K562 (cell line): ENCODE measurements around the gene TYSND1. TPM values are rescaled to one million over a fixed set of nuclear protein-coding genes. Genes with fewer than 3 reads are reported as not detected.

ENCODE experiments used
- ATF7 ChIP-seq: fragments of 450-650 bp; IDR thresholded peaks from 2 replicates; pipeline ENCODE4 v1.7.1; 2014; ENCODE audit warnings: mild to moderate bottlenecking, moderate library complexity
- CBFA2T2 ChIP-seq: fragments of 450-650 bp; conservative IDR thresholded peaks from 2 replicates; pipeline ENCODE4 v1.6.1; 2017; ENCODE audit warnings: mild to moderate bottlenecking
- CBX2 ChIP-seq: fragments of 200-600 bp; sonication (generic); IDR thresholded peaks from one replicate; pipeline ENCODE4 v1.6.1; 2012; ENCODE audit warnings: mild to moderate bottlenecking, low read length, inconsistent platforms; ENCODE audit not compliant: insufficient read depth, poor library complexity, severe bottlenecking
- CBX5 ChIP-seq: IDR thresholded peaks from 2 replicates; pipeline ENCODE4 v1.6.1; 2014; ENCODE audit warnings: low read depth, borderline replicate concordance
- CREB1 ChIP-seq, 2 experiments: sonication (generic) in 1 of 2; formaldehyde crosslinking in 1 of 2; IDR thresholded peaks; 2 replicates each; pipeline versions ENCODE4 v1.6.1 to v1.8.0; 2012 to 2022; ENCODE audit warnings: inconsistent platforms in 1 of 2, mild to moderate bottlenecking in 1 of 2, missing genetic modification reagents in 1 of 2, moderate library complexity in 1 of 2
- DPF2 ChIP-seq: fragments of 450-650 bp; IDR thresholded peaks from 2 replicates; pipeline ENCODE4 v1.6.1; 2016
- EGR1 ChIP-seq: fragments of 450-650 bp; conservative IDR thresholded peaks from 2 replicates; pipeline ENCODE4 v1.6.1; 2017; ENCODE audit warnings: mild to moderate bottlenecking
- ERF ChIP-seq: fragments of 450-650 bp; formaldehyde crosslinking; IDR thresholded peaks from 2 replicates; pipeline ENCODE4 v1.4.0; 2020; ENCODE audit warnings: mild to moderate bottlenecking, mixed read lengths
- ESRRA ChIP-seq: fragments of 450-650 bp; IDR thresholded peaks from 2 replicates; pipeline ENCODE4 v1.6.1; 2014; ENCODE audit warnings: low read depth, mild to moderate bottlenecking, moderate library complexity, borderline replicate concordance
- FUS ChIP-seq: fragments of 200-400 bp; formaldehyde crosslinking; optimal IDR thresholded peaks from 2 replicates; pipeline ENCODE3; 2017; ENCODE audit warnings: low read depth, low read length
- LCOR ChIP-seq: sonication (generic); formaldehyde crosslinking; IDR thresholded peaks from 2 replicates; pipeline ENCODE4 v1.8.0; 2022; ENCODE audit warnings: mild to moderate bottlenecking, missing genetic modification reagents
- PTTG1 ChIP-seq: fragments of 450-650 bp; IDR thresholded peaks from 2 replicates; pipeline ENCODE4 v1.6.1; 2016; ENCODE audit warnings: low read depth, mild to moderate bottlenecking, missing genetic modification characterization, missing compliant biosample characterization
- RAD51 ChIP-seq: fragments of 450-650 bp; IDR thresholded peaks from 2 replicates; pipeline ENCODE4 v1.7.1; 2016; ENCODE audit warnings: low read depth, mild to moderate bottlenecking, borderline replicate concordance
- RCOR1 ChIP-seq, 2 experiments: IDR thresholded peaks; 2 replicates each; pipeline ENCODE4 v1.6.1; 2012; ENCODE audit warnings: low read depth in 2 of 2, low read length in 2 of 2, borderline replicate concordance in 1 of 2, improper control_type of control experiment in 1 of 2
- SIRT6 ChIP-seq: IDR thresholded peaks from one replicate; pipeline ENCODE4 v1.6.1; 2012; ENCODE audit warnings: low read depth, mild to moderate bottlenecking, control low read depth, inconsistent platforms, low read length, moderate library complexity
- TAF9B ChIP-seq: fragments of 450-650 bp; IDR thresholded peaks from 2 replicates; pipeline ENCODE4 v1.6.1; 2018; ENCODE audit warnings: mild to moderate bottlenecking; ENCODE audit not compliant: partially characterized antibody
- TAL1 ChIP-seq: fragments of 450-650 bp; IDR thresholded peaks from 2 replicates; pipeline ENCODE4 v1.6.1; 2016; ENCODE audit warnings: mild to moderate bottlenecking
- TRIM24 ChIP-seq, 2 experiments: fragments of 450-650 bp; IDR thresholded peaks; 2 replicates each; pipeline ENCODE4 v1.6.1; 2016
- TRIM28 ChIP-seq: fragments of 450-650 bp; IDR thresholded peaks from 2 replicates; pipeline ENCODE4 v1.6.1; 2017
- ZNF143 ChIP-seq: sonication (generic); formaldehyde crosslinking; IDR thresholded peaks from 2 replicates; pipeline ENCODE4 v1.9.0; 2022; ENCODE audit warnings: mild to moderate bottlenecking, missing genetic modification reagents
- ZNF41 ChIP-seq: fragments of 250-450 bp; sonication (Bioruptor Pico); conservative IDR thresholded peaks from 2 replicates; pipeline ENCODE4 v1.4.0; 2020; ENCODE audit warnings: mild to moderate bottlenecking
- ZNF431 ChIP-seq: sonication (generic); formaldehyde crosslinking; IDR thresholded peaks from 2 replicates; pipeline ENCODE4 v1.8.0; 2022; ENCODE audit warnings: mild to moderate bottlenecking, missing genetic modification reagents
- ZNF707 ChIP-seq: fragments of 250-450 bp; sonication (Bioruptor Pico); conservative IDR thresholded peaks from 2 replicates; pipeline ENCODE4 v1.8.0; 2022; ENCODE audit warnings: inconsistent platforms, mild to moderate bottlenecking, moderate library complexity
- ZNF780A ChIP-seq: fragments of 250-450 bp; sonication (Bioruptor Pico); IDR thresholded peaks from 2 replicates; pipeline ENCODE4 v1.5.0; 2021; ENCODE audit warnings: mild to moderate bottlenecking
- polyA plus RNA-seq, 8 experiments: library from polyadenylated mRNA; depleted of rRNA in 4 of 8; stranded (reverse) in 5 of 8; unstranded in 3 of 8; fragments of >200 nt; fragmentation: Nextera tagmentation in 2 of 8; fragmentation: Illumina TruSeq in 1 of 8; extraction: Ambion mirVana in 2 of 8; extraction: Trizol in 1 of 8; gene quantifications; 2 replicates each; pipeline versions ENCODE4 v1.2.1 to v1.2.3, GENCODE V29; 2011 to 2014; ENCODE audit warnings: inconsistent platforms in 1 of 8, missing spikeins in 1 of 8
- total RNA-seq, 7 experiments: library from RNA; depleted of rRNA in 6 of 7; stranded (reverse); fragments of >200 nt in 6 of 7; fragmentation: Illumina TruSeq in 2 of 7; extraction: Trizol in 2 of 7; gene quantifications; 2 replicates each; pipeline versions ENCODE4 v1.2.1 to v1.2.3, GENCODE V29; 2011 to 2021; ENCODE audit warnings: low replicate concordance in 1 of 7
- TF ChIP-seq, protein P1 (sequence below): fragments of 450-650 bp; IDR thresholded peaks from 2 replicates; pipeline ENCODE4 v1.6.1; 2016; ENCODE audit warnings: antibody characterized with exemption
- TF ChIP-seq, protein P2 (sequence below): fragments of 250-450 bp; sonication (Bioruptor Pico); IDR thresholded peaks from 2 replicates; pipeline ENCODE4 v1.5.0; 2021; ENCODE audit warnings: mild to moderate bottlenecking, borderline replicate concordance
- TF ChIP-seq, protein P3 (sequence below), 2 experiments: fragments of 450-650 bp; conservative IDR thresholded peaks; 2 replicates each; pipeline ENCODE4 v1.6.1; 2017; ENCODE audit warnings: mild to moderate bottlenecking in 2 of 2, moderate library complexity in 2 of 2

TYSND1 gene
- total and polyA plus RNA-seq, 9 of the 15 experiments (the other 6 are each of a cell fraction or from before 2014, with no cell fraction given): 0.60 to 2.0 (median 1.3) TPM

DNA sequence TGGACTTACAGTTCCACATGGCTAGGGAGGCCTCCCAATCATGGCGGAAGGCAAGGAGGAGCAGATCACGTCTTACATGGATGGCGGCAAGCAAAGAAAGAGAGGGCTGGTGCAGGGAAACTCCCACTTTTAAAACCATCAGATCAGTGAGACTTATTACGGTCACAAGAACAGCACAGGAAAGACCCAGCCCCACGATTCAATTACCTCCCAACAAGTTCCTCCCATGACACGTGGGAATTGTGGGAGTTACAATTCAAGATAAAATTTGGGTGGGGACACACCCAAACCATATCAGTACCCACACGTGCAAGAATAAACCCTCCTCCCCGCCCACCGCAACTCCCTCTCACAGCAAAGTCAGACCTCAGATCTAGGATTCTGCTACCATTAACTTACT, 9.4 kb downstream of the TYSND1 start (continued):
- TF ChIP-seq TAF9B: no peak
- no peak for TF ChIP-seq SIRT6
- TF ChIP-seq, protein P1, sequence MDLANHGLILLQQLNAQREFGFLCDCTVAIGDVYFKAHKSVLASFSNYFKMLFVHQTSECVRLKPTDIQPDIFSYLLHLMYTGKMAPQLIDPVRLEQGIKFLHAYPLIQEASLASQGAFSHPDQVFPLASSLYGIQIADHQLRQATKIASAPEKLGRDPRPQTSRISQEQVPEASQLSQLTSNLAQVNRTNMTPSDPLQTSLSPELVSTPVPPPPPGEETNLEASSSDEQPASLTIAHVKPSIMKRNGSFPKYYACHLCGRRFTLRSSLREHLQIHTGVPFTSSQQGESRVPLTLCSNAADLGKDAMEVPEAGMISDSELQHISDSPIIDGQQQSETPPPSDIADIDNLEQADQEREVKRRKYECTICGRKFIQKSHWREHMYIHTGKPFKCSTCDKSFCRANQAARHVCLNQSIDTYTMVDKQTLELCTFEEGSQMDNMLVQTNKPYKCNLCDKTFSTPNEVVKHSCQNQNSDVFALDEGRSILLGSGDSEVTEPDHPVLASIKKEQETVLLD: no peak
- TF ChIP-seq CBX5: 0 out of 2 replicates have a peak, but pooled peaks have one; percentile 38
- no peak for TF ChIP-seq RAD51
- no peak for TF ChIP-seq ESRRA
- 0 out of 2 replicates have a peak, but pooled peaks have one; percentile 18 for TF ChIP-seq EGR1
- TF ChIP-seq ZNF41: no peak
- TF ChIP-seq DPF2: peak; percentile 27; the same call in 1 of the 2 replicates
- no peak for TF ChIP-seq CBX2
- no peak for TF ChIP-seq ATF7
- peak; percentile 32; the same call in 1 of the 2 replicates for TF ChIP-seq CBFA2T2
- TF ChIP-seq, protein P2, sequence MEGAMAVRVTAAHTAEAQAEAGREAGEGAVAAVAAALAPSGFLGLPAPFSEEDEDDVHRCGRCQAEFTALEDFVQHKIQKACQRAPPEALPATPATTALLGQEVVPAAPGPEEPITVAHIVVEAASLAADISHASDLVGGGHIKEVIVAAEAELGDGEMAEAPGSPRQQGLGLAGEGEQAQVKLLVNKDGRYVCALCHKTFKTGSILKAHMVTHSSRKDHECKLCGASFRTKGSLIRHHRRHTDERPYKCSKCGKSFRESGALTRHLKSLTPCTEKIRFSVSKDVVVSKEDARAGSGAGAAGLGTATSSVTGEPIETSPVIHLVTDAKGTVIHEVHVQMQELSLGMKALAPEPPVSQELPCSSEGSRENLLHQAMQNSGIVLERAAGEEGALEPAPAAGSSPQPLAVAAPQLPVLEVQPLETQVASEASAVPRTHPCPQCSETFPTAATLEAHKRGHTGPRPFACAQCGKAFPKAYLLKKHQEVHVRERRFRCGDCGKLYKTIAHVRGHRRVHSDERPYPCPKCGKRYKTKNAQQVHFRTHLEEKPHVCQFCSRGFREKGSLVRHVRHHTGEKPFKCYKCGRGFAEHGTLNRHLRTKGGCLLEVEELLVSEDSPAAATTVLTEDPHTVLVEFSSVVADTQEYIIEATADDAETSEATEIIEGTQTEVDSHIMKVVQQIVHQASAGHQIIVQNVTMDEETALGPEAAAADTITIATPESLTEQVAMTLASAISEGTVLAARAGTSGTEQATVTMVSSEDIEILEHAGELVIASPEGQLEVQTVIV: no peak
- TF ChIP-seq ZNF707: no peak
- TF ChIP-seq ZNF143: no peak
- TF ChIP-seq RCOR1 (IDR thresholded peaks at IDR 0.05; ENCODE audit: borderline replicate concordance in 1 of 2, low read depth in 2 of 2, low read length in 2 of 2): 0 out of 4 replicates have a peak, but pooled peaks of 1 of the 2 experiments have one; percentile 5
- no peak for TF ChIP-seq FUS
- TF ChIP-seq PTTG1: no peak
- TF ChIP-seq TRIM28: peak; percentile 73; the same call in 1 of the 2 replicates
- TF ChIP-seq TRIM24 (IDR thresholded peaks at IDR 0.05): peak; percentile 71 to 79
- TF ChIP-seq ERF: no peak
- no peak for TF ChIP-seq ZNF780A
- TF ChIP-seq LCOR (CRISPR knock-in tag): no peak
- TF ChIP-seq, protein P3, sequence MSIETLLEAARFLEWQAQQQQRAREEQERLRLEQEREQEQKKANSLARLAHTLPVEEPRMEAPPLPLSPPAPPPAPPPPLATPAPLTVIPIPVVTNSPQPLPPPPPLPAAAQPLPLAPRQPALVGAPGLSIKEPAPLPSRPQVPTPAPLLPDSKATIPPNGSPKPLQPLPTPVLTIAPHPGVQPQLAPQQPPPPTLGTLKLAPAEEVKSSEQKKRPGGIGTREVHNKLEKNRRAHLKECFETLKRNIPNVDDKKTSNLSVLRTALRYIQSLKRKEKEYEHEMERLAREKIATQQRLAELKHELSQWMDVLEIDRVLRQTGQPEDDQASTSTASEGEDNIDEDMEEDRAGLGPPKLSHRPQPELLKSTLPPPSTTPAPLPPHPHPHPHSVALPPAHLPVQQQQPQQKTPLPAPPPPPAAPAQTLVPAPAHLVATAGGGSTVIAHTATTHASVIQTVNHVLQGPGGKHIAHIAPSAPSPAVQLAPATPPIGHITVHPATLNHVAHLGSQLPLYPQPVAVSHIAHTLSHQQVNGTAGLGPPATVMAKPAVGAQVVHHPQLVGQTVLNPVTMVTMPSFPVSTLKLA (conservative IDR thresholded peaks at IDR 0.05): peak in 1 of 2 experiments; percentile 58; a peak in 2 of 4 replicates
- no peak for TF ChIP-seq CREB1 (IDR thresholded peaks at IDR 0.05)
- no peak for TF ChIP-seq CREB1 (CRISPR knock-in tag; IDR thresholded peaks at IDR 0.05)
- no peak for TF ChIP-seq TAL1
- peak; percentile 100 for TF ChIP-seq ZNF431 (CRISPR knock-in tag)
